Erythroblast (primary cell): ENCODE results near the gene CAPZA2.
"Not testable (repeated sequence)": the region's sequence is repeated elsewhere in the genome, so short reads cannot be mapped to it uniquely, and the experiment has no call there.

Experiments used
- DNase-seq, 2 experiments: peaks; one replicate each; lab custom pipeline; 2025; lab: John Stamatoyannopoulos, UW
- GATA1 ChIP-seq: IDR thresholded peaks from 2 replicates; pipeline ENCODE4 v1.6.1; 2011; ENCODE audit warnings: low read depth, mild to moderate bottlenecking, control low read depth, low read length, moderate library complexity
- POLR2A ChIP-seq: IDR thresholded peaks from 2 replicates; pipeline ENCODE4 v1.6.1; 2011; ENCODE audit warnings: mild to moderate bottlenecking, low read length

CAPZA2 gene

GRCh38 chr7:116862234-116862950, at the start of gene CAPZA2:
CAPZA2 (plus strand) TSS chr7:116862587; CDS start chr7:116862612, 25 bp downstream.
- DNase-seq, result peak; percentile 96 to 98

DNA sequence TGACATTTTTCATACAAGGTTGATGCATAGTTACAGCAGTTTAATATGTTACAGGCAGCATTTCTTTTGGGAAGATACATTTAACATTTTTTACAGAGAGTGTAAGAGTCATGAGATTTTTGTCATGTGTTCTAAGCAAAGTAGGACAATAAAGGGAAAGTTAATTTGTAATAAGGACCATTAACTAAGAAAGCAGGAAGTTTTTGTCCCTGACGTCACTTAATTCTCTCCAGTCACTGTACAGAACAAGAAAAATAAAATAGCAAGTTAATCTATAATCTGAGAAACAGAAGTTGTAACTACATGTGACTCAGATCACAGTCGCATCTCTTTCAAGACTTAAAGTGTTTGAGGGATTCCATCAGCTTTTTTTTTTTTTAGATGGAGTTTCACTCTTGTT, 49.5 kb upstream of the CAPZA2 start:
- DNase-seq, result no peak
- TF ChIP-seq POLR2A, result no peak
- no peak for TF ChIP-seq GATA1

More at GRCh38 chr7:116862234-116862950, at the start of gene CAPZA2:
- TF ChIP-seq GATA1, result no peak
- TF ChIP-seq POLR2A, result peak; percentile 87

DNA sequence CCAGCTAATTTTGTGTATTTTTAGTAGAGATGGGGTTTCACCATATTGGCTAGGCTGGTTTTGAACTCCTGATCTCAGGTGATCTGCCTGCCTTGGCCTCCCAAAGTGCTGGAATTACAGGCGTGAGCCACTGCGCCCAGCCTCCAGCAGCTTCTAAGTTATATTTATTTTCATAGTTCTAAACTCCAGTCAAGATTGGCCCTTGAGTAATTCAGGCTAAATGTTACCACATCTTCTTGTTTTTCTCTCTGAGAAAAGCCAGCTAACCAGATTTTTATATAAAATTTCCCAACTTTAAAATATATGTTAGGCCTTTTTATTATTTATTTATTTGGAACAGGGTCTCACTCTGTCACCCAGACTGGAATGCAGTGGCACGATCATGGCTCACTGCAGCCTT, 49.0 kb upstream of the CAPZA2 start:
- DNase-seq, result not testable (repeated sequence)

DNA sequence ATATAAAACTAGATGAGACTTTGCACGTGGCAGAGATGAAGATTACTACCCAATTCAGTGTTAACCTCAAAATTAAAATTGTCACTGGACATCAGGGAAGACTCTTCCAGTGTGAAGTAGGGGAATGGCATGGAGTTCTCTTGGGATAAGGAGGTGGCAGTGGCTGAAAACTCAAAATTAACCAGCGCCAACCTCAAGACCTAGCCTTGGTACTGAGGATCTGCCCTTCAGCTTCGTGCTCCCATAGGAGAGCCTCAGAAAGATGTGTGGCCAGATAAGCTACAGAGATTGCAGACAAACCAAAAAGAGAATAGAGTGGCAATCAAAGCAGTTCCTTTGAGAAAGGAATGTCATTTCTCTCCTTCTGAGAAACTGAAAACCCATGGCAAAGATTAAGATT, 47.3 kb upstream of the CAPZA2 start:
- TF ChIP-seq POLR2A (no peak), GATA1 (no peak)
- DNase-seq, result no peak

- DNase-seq, result no peak
These were observed 42.2 kb upstream of the CAPZA2 start for GRCh38 chr7:116820149-116820548.

DNA sequence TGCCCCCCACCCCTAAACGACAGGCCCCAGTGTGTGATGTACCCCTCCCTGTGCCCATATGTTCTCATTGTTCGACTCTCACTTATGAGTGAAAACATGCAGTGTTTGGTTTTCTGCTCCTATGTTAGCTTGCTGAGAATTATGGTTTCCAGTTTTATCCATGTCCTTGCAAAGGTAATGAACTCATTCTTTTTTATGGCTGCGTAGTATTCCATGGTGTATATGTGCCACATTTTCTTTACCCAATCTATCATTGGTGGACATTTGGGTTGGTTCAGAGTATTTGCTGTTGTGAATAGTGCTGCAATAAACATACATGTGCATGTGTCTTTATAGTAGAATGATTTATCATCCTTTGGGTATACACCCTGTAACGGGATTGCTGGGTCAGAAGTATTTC, 40.7 kb upstream of the CAPZA2 start:
- not testable (repeated sequence) for DNase-seq

More at GRCh38 chr7:116820149-116820548, 42.2 kb upstream of the CAPZA2 start:
- TF ChIP-seq GATA1, result no peak
- no peak for TF ChIP-seq POLR2A

DNA sequence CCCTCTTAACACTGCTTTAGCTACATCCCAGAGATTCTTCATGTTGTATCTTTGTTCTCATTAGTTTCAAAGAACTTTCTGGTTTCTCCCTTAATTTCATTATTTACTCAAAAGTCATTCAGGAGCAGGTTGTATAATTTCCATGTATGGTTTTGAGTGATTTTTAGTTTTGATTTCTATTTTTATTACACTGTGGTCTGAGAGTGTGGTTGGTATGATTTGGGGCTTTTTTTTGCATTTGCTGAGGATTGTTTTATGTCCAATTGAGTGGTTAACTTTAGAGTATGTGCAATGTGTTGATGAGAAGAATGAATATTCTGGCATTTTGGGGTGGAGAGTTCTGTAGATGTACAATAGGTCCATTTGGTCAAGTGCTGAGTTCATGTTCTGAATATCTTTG, 37.9 kb upstream of the CAPZA2 start:
- TF ChIP-seq GATA1 (no peak), POLR2A (no peak)
- no peak for DNase-seq

DNA sequence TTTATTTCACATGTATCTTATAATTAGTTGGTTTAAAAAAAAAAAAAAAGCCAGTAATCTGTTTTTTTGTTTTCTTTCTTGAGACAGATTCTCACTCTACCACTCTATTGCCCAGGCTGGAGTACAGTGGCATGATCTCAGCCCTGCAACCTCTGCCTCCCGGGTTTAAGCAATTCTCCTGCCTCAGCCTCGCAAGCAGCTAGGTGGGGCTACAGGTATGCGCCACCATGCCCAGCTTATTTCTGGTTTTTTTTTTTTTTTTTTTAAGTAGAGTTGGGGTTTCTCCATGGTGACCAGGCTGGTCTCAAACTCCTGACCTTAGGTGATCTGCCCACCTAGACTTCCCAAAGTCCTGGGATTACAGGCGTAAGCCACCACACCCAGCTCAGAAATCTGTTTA, 34.1 kb upstream of the CAPZA2 start:
- no peak for TF ChIP-seq POLR2A
- no peak for DNase-seq

DNA sequence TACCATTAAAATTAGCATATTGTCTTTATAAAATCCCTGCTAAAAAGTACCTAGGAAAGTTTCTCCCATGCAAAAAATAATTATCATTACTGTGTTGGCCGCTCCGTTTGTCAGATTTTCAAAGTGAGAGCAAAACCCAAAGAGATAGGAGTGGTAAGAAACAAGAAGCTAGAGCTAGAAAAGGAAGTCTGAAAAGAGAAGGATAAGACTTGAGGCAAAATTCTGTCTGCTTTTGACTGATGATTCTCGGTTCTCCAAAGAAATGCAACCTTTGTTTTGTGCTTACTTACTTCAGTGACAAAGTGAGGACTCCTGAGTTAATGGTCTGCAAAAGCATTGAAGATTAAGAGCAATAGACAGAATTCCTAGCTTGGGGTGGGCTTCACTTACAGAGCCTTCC, 33.3 kb upstream of the CAPZA2 start:
- DNase-seq, result no peak
- TF ChIP-seq GATA1 (no peak), POLR2A (no peak)

DNA sequence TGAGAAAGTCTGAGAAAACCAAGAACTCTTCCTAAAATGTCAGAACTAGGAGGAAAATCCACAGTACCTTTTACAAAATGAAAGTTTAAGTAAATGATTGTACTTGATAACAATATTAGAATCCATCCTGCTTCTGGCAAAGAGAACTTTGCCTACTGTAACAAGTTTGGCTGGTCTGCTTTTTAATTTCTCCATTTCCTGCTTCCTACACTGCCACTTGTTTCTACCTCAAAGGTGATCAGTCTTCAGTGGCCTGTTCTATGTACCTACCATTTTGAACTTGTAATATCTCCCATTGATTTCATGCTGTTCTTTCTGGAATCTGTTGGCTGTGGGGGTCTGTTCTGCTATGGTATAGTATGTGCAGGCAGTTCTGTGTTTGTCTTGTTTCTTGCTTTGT, 32.9 kb upstream of the CAPZA2 start:
- TF ChIP-seq GATA1, result no peak
- no peak for TF ChIP-seq POLR2A
- no peak for DNase-seq

DNA sequence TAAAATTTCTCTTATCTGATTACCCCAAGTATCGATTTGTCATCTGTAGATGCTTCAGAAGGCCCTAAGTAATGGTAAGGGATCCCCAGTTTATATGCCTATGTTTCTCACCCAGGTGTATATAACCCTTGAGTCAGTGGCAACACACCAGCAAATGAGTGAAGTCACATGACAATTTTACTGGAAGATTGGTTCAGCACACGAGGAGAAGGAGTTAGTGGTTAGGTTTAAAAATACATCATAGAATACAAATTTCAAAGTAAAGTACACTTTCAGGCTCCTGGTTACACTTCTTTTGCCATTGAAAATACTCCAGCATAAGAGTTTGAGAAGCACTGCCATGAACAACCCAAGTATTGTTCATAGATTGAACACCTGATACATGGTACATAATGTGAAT, 29.7 kb upstream of the CAPZA2 start:
- TF ChIP-seq GATA1, result no peak
- no peak for TF ChIP-seq POLR2A
- DNase-seq, result no peak

- no peak for DNase-seq
- TF ChIP-seq GATA1 (no peak), POLR2A (no peak)
These were observed 27.4 kb upstream of the CAPZA2 start for GRCh38 chr7:116834815-116835504.

GRCh38 chr7:116836048-116836447, 26.3 kb upstream of the CAPZA2 start:
- peak; percentile 43 to 72 for DNase-seq
- TF ChIP-seq GATA1 (no peak), POLR2A (no peak)

- TF ChIP-seq GATA1 (no peak), POLR2A (no peak)
- no peak for DNase-seq
These were observed 25.5 kb upstream of the CAPZA2 start for GRCh38 chr7:116836911-116837310.

DNA sequence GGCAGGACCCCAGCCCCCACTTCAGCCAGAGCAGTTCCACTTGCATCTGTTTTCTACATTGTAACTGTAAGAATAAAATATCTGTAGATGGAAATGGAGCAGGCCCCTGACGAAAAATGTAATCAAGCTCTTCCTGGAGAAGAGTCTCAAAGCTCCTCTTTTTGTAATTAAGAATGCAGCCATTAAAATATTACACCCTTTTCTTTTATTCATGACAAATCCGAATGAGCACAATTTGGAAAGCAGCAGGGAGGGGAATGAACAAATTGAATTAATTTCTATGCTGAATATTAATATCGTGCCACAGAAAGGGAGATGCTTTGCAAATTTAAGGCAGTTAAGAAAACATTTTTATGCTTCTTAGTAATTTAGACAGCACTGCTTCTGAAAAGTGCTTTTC, 24.8 kb upstream of the CAPZA2 start:
- no peak for DNase-seq
- TF ChIP-seq POLR2A (no peak), GATA1 (no peak)
